GM21723 (cell line): Measurements from ENCODE around the gene SPAG16.

ENCODE experiments used
- ATAC-seq: cut with Tn5 transposase; IDR thresholded peaks from one replicate; pipeline ENCODE4 v1.9.1; 2021; ENCODE audit warnings: mild to moderate bottlenecking, moderate library complexity; ENCODE audit not compliant: unreplicated experiment

Gene SPAG16

DNA sequence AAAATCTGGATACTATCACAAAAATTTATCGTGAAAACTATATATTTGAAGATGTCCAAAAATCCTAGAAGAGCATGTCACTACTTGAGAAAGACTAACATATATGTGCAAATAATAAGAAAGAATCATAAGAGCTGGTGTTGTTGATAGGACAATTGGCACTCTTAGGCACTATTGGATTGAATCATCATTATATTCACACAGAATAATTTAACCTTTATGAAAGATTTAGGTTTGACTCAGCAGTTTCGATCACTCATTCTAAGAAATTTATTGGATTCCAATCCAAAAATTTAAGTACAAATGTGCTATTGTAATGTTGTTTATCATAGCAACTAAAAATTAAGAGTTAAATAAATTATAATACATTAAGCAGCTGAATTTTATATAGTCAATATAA is 503.6 kb downstream of the SPAG16 start:
- peak; percentile 71 for ATAC-seq

DNA sequence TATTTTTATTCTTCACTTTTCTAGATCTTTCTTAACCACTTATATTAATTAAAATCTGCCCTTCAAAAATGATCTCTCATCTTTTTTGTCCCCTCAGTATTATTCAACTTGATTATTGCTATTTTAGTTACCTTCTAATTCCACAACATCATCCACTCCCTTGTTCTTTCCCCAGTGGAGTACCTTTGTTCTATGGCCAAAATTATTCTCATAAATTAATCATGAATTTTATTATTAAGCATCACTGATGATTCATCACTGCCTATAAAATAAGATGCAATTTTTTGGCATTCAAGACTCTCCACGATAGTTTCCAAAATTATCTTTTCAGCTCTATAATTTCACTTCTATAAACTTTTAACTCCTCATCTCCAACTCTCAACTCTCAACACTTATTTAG is 505.7 kb downstream of the SPAG16 start:
- ATAC-seq, result no peak

DNA sequence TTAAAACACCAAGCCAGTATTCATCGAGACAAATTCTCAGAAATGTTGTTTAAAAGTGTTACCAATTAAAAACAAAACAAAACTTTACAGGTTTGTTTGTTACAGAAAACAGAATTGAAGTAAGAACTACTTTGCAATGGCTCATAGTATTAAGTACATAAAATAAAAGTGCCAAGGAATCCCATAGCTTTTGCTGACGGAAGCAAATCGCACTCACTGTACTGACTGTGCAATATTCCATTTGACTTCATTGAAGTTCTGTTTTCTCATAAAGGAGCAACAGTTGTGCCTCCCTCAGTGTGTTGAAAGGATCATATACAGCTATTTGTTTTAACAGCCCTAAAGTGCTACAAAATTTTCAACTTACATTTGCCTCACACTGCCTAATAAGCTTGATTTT is 507.8 kb downstream of the SPAG16 start:
- ATAC-seq, result no peak

DNA sequence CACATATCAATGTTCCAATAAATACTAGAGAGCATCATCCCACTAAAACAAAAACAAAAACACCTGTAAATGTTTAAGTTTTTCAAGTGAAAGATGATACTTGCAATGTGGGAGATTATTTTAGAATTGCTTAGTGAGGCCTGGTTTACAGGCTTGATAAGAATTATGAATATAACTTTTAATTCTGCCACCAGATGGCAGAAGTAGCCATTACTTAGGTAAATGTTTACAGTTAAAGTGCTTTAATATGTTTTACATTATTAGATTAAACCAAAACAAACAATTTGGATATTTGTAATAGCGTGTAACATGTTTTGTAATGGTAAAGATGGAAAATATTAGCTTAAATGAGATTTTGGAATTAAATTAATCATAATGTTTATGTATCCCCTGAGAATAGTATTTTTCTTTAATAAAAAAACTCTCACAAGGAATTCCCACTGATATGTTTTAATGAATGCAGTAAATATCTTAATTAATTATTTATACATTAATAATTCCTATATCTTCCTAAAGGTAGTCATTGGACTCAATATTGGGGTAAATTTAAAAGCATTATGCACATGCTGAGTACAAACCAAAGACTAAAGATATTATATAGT is 522.0 kb downstream of the SPAG16 start:
- ATAC-seq, result peak; percentile 54

DNA sequence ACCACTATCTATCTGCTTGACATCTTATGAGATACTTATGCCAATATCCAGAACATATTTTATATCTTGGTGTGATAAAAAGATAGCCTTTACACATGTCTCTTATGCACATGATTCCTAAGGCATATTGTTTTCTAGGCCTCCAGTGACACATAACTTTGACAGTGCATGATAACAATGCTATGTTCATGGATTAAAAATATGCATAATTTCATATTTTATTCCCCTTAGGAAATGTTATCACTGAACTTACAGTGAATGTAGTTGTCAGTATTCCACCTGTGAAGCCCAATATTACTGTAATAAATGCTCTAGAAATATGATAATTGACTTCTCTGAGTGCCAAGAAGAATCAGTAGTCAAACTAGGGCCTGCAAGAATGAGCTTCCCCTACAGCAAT is 532.3 kb downstream of the SPAG16 start:
- no peak for ATAC-seq

DNA sequence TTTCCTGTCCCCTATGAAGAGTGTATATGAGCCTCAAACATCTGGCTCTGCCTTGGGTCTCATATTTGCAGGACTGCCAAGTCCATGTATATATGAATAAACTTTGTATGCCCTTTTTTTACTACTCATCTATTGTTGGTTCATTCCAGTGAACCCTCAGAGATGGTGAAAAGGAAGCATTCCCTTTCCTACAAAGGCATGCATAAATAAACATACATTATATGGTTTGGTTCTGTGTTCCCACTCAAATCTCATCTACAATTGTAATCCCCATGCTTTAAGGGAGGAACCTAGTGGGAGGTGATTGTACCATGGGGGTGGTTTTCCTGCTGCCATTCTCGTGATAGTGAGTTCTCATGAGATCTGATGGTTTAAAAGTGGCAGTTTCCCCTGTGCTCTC is 534.2 kb downstream of the SPAG16 start:
- no peak for ATAC-seq

DNA sequence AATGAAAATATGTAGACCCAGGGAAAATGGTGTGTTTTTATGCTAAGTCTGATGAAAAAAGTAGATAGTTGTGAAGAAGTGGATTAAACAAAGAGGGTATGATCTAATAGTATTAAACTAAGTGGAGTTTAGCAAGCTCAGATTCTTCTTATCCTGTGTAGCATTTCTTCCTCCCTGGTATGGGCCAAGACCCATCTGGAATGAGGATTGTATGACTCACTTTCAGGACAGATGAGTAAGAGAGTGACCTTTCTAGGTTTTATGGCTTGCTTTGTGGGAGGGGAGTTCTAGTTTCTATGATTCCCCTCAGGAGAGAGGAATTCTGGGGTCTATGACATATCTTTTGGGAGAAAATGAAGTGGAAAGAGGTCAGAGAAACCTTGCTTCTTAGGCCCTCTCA is 550.1 kb downstream of the SPAG16 start:
- ATAC-seq, result no peak

DNA sequence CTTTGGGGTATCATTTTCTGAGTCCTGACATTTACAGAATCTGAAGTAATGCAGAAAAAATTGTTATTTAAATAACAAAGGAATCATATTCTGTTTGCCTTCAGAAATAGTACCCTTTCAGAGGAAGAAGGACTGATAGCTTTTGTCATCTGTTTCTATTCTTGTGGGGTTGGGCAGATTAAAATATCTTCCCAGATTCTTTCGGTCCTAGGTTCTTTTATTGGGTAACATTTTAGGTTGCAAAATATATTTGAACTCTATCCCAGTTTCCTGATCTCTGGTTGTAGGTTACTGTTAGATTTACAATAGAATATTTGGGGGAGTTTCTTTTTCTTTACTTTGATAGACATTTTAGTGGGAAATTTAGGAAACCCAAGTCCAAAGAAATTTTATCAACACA is 550.5 kb downstream of the SPAG16 start:
- no peak for ATAC-seq

DNA sequence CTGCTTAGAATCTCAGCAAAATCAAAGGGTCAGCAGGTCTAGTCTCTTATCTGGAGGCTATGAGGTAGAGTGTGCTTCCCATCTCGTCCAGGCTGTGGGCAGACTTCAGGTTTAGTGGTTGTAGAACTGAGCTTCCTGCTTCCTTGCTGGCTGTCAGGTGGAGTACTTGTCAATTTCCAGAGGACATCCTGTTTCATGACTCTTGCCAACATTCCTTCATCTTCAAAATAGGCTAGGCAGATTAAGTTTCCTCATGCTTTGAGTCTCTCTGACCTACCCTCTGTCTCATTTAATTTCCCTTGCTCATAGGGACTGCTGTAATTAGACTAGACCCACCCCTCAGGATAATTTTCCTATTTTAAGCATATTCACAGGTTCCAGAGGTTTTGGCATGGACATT is 562.6 kb downstream of the SPAG16 start:
- ATAC-seq, result no peak

DNA sequence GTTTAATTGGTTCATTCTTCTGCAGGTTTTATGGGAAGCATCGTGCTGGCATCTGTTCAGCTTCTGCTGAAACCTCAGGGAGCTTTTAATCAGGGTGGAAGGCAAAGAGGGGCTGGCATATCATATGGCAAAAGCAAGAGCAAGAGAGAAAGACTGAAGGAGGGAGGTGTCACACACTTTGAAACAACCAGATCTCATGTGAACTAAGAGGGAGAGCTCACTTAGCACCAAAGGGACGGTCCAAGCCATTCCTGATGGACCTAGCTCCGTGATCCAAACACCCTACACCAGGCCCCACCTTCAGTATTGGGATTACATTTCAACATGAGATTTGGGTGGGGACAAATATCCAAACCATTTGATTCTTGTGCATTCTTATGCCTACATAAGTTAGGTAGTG is 563.1 kb downstream of the SPAG16 start:
- no peak for ATAC-seq

DNA sequence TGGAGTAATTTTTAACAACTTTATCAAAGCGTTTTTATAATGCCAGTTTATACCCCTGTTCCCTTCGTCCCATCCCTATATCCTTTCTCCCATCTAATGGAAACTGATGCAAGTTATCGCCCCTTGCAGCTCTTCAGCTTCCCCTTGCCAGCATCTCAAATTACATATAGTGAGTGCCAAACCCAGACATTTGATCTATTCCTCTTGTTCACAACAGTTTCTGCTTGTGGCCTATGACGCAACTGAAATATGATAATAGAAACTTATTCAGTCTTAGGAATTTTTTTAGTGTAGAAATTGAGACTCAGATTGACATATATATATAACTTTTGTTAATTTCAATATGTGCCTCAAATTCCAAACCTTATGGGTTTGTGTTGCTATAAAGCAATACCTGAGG is 564.4 kb downstream of the SPAG16 start:
- ATAC-seq, result no peak

DNA sequence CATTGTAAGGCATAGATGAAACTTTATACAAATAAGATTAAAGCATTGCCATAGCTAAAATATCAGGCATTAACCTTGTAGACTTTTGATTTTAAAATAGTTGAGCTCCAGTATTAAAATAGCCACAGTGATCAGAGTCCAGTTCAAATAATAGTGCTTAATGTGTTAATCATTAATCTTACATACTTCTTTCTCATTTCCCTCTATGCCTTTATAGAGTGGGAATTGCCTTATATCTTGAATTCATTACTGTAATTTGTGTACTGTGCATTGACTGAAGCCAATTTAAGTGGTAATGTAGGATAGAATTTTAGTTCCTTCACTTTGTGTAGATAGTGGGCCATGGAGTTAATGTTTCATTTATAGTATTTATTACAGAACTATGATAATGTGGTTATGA is 577.4 kb downstream of the SPAG16 start:
- ATAC-seq, result no peak

DNA sequence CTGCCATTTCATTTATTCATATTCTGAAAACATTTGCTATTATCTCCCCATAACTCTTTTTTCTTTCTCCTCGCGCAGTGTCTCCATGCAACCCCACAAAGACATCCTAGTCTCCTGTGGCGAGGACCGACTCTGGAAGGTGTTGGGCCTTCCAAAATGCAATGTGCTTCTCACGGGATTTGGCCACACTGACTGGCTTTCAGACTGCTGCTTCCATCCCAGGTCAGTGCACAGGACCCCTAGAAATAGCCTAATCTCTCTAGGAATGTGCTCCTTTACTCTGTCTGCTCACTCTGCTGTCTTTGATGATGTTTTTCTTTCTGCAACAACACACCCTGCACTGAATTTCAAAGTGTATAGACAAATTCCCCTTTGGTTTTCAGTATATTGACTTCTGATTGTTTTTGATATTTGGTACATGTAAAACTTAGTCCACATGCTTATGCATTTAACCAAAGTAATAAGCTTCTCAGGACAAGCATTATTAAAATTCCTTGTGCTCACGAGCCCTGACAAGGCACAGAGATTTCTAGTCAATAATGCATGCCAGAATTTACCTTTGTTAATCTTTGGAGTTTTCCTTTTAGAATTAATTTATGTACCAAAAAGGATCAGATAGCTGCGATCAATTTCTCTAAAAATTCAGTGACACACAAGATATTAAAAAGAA is 578.3 kb downstream of the SPAG16 start:
- no peak for ATAC-seq

DNA sequence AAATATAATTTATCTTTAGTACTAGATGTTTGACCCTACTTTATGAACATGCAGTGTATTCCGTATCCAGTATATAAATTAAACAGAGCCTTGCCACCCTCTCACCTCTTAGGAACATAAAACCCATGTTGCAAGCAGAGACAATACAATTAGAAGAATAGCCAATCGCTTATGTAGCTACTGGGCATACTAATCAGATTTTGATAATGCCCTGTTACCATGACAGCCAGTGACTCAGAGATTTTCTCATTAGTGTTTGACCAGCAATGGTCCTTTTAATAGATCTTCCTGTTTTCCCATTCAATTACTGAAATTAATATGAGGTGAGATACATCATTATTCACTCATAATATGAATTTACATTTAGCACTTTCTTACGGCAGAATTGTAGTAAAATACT is 579.3 kb downstream of the SPAG16 start:
- no peak for ATAC-seq

DNA sequence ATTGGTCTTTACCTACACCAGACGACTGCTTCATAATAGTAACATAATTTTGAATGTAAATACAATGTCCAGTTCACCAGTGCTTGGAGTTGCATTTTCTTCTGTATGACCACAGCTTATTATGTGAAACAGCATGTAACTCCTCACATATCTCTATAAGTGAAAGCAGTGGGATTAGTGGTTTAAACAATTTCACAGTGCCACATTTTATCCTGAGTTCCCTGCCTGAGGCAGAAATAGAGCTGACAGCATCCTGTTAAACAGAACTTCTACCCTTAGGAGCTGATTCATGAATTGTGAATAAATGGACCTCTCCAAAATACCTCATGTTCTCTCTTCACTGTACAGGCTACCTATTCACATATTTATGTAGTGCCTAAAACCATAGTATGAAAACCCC is 584.3 kb downstream of the SPAG16 start:
- ATAC-seq, result no peak

DNA sequence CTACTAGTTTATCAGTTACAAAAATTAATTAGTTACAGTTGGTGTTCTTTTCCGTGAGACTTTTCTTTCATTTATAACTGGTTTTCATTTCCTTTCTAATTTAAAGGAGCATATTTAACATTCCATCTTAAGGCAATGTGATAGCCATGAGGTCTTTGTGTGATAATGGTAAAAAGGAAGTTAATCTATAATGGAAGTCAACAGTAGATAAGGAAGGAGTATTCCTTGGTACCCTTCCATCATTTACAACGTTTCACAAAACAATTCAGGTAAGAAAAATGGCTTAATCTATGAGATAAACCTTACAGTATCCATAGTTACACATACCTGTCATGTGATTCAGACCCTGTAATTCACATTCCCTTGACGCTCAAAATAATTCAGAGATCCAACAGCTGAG is 601.2 kb downstream of the SPAG16 start:
- no peak for ATAC-seq

DNA sequence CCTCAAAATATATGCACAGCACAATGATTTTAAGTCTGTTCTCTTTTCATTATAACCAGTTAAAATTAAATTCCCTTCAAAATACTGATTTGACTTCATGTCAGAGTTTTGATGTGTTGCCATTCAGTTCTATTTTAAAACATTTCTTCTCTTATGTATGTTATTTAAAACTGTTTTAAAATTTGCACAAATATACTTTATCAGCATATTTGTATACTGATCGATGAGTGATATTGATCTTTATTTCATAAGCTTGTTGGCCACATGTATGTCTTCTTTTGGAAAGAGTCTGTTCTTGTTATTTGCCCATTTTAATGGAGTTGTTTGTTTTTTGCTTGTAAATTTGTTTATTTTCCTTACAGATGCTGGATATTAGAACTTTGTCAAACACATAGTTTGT is 630.2 kb downstream of the SPAG16 start:
- no peak for ATAC-seq

DNA sequence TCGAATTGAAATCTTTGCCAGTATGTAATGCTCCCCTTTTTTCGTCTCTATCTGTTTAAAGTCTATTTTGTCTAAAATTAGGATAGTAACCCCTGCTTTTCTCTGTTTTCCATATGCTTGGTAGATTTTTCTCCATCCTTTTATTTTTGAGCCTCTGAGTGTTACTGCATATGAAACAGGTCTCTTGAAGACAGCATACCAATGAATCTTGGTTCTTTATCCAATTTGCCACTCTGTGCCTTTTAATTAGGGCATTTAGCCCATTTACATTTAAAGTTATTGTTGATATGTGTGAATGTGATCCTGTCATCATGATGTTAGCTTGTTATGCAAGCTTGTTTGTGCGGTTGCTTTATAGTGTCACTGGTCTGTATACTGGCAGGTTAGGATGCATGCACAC is 635.8 kb downstream of the SPAG16 start:
- ATAC-seq, result no peak

DNA sequence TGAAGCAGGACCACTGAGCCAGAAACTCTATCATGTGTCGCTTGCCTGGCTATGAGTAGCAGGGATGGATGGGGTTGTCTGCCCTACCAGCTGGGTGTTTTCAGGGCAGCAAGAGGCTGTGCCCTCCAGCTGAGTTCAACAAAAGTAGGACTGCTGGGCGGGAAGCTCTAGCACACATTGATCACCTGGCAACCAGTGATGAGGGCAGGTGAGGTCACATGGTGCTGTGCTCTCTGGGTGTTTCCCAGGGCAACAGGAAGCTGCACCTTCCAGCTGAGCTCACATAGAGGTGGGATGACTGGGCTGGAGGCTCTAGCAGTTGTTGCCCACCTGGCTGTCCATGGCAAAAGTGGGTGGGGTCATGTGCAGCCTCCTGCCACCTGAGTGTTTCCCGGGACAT is 639.3 kb downstream of the SPAG16 start:
- ATAC-seq, result no peak

DNA sequence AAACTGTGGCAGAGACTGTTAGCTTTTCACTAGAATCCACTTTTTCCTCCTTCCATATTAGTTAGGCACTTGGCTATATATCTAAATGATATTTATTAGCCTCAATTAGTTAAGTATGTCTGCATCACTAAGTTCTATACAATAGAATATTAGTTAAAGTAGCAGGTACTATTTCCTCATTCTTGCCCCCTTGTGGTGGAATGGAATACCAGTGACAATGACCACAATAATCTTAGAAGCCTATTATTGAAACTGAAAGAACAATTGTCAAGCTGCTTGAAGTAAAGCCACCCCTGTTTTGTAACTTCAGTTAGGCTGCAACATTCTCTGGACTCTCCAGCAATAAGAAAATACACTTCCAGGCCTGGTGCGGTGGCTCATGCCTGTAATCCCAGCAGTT is 650.3 kb downstream of the SPAG16 start:
- ATAC-seq, result peak; percentile 99

DNA sequence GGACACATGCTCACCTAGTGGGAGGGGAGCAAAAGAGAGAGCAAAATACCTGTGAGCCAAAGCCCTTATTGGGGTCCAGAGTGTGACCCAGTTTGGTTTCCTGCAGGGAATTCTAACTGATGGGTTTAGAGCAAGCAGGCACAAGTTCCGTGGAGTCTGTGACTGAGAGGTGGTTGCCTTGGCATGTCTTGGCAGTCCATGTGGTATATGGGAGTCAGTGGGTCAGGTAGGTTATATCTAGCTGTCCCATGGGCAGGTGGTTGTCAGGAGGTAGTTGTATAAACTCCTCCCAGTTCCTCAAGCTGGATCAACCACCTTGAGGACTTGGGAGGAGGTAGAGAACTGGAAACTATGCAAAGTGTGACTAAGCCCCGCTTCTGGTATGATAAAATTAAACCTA is 673.8 kb downstream of the SPAG16 start:
- ATAC-seq, result no peak

DNA sequence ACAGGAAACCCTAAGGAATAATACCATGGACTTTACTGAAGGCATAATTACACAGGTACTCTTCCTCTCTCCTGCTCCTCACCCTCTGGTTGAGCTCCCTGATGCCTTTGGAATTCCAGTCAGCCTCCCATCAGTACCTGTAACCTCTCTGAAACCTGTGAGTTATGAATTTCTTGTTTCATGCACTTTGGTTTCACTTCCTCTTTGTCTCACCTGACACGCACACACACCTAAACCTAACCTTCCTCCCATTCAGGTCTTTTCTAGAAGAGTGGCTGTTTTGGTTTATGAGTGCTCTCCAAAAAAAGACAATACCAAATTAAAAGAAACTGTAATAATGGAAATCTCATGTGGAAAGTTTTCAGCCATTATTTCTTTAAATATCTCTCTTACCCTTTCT is 675.3 kb downstream of the SPAG16 start:
- ATAC-seq, result no peak

DNA sequence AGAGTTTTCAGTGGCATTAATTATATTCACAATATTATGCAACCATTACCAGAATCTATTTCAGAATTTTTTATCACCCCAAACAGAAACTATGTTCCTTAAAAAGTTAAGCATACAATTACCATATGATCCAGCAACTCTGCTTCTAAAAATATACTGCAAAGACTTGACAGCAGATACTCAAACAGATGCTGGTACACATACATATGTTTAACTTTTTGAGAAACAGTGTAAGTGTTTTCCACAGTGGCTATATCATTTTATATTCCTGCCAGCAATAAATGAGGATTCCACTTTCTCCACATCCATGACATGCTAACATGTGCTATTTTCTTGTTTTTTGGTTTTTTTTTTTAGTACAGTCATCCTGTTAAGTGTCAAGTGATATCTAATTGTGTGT is 687.3 kb downstream of the SPAG16 start:
- ATAC-seq, result no peak
